Measurements from ENCODE around the gene BRAF.
A peak's percentile ranks its signal among the peaks of the same experiment; 100 is the strongest.
"Not testable (repeated sequence)": the region's sequence is repeated elsewhere in the genome, so short reads cannot be mapped to it uniquely, and the experiment has no call there.

The BRAF gene

GRCh38 chr7:140774371-140774770 lies 150.4 kb downstream of the BRAF start:
- DNase-seq (ENCODE audit: low read depth in 3 of 3, low spot score in 1 of 3): no peak

- no peak for DNase-seq (ENCODE audit: low read depth in 3 of 3, low spot score in 1 of 3)
Measured at GRCh38 chr7:140773104-140773503, 151.6 kb downstream of the BRAF start.

- DNase-seq (ENCODE audit: low read depth in 3 of 3, low spot score in 1 of 3): no peak
Measured at GRCh38 chr7:140771826-140772225, 152.9 kb downstream of the BRAF start.

GRCh38 chr7:140769852-140770251 lies 154.9 kb downstream of the BRAF start:
- no peak for DNase-seq (ENCODE audit: low read depth in 3 of 3, low spot score in 1 of 3)

- no peak for DNase-seq (ENCODE audit: low read depth in 3 of 3, low spot score in 1 of 3)
Measured at GRCh38 chr7:140767418-140767817, 157.3 kb downstream of the BRAF start.

- DNase-seq (ENCODE audit: low read depth in 3 of 3, low spot score in 1 of 3): not testable (repeated sequence)
Measured at GRCh38 chr7:140765441-140765840, 159.3 kb downstream of the BRAF start.

GRCh38 chr7:140763166-140763565 lies 161.6 kb downstream of the BRAF start:
- DNase-seq (ENCODE audit: low read depth in 3 of 3, low spot score in 1 of 3): not testable (repeated sequence)

GRCh38 chr7:140761375-140761774 lies 163.4 kb downstream of the BRAF start:
- not testable (repeated sequence) for DNase-seq (ENCODE audit: low read depth in 3 of 3, low spot score in 1 of 3)

- DNase-seq (ENCODE audit: low read depth in 3 of 3, low spot score in 1 of 3): no peak
Measured at GRCh38 chr7:140754506-140754905, 170.2 kb downstream of the BRAF start.

GRCh38 chr7:140752533-140752932 lies 172.2 kb downstream of the BRAF start:
- no peak for DNase-seq (ENCODE audit: low read depth in 3 of 3, low spot score in 1 of 3)

- DNase-seq (ENCODE audit: low read depth in 3 of 3, low spot score in 1 of 3): no peak
Measured at GRCh38 chr7:140746751-140747150, 178.0 kb downstream of the BRAF start.

- DNase-seq (ENCODE audit: low read depth in 3 of 3, low spot score in 1 of 3): no peak
Measured at GRCh38 chr7:140745266-140746058, 179.3 kb downstream of the BRAF start.

GRCh38 chr7:140744005-140744404 lies 180.7 kb downstream of the BRAF start:
- no peak for DNase-seq (ENCODE audit: low read depth in 3 of 3, low spot score in 1 of 3)

GRCh38 chr7:140743255-140743654 lies 181.5 kb downstream of the BRAF start:
- DNase-seq (ENCODE audit: low read depth in 3 of 3, low spot score in 1 of 3): not testable (repeated sequence)

GRCh38 chr7:140738280-140738679 lies 186.4 kb downstream of the BRAF start:
- DNase-seq (ENCODE audit: low read depth in 3 of 3, low spot score in 1 of 3): no peak

GRCh38 chr7:140734729-140735128 lies 190.0 kb downstream of the BRAF start:
- no peak for DNase-seq (ENCODE audit: low read depth in 3 of 3, low spot score in 1 of 3)

GRCh38 chr7:140734096-140734495 lies 190.6 kb downstream of the BRAF start:
- no peak for DNase-seq (ENCODE audit: low read depth in 3 of 3, low spot score in 1 of 3)

- DNase-seq (ENCODE audit: low read depth in 3 of 3, low spot score in 1 of 3): no peak
Measured at GRCh38 chr7:140732416-140732815, 192.3 kb downstream of the BRAF start.

GRCh38 chr7:140726281-140726680 lies 198.4 kb downstream of the BRAF start:
- DNase-seq (ENCODE audit: low read depth in 3 of 3, low spot score in 1 of 3): no peak

- DNase-seq (ENCODE audit: low read depth in 3 of 3, low spot score in 1 of 3): no peak
Measured at GRCh38 chr7:140724706-140725105, 200.0 kb downstream of the BRAF start.

- DNase-seq (ENCODE audit: low read depth in 3 of 3, low spot score in 1 of 3): no peak
Measured at GRCh38 chr7:140723574-140723973, 201.2 kb downstream of the BRAF start.

- DNase-seq (ENCODE audit: low read depth in 3 of 3, low spot score in 1 of 3): peak in 2 of 3 donors; percentile 2 to 7
Measured at GRCh38 chr7:140723006-140723405, 201.7 kb downstream of the BRAF start.

GRCh38 chr7:140722254-140722653 lies 202.5 kb downstream of the BRAF start:
- DNase-seq (ENCODE audit: low read depth in 3 of 3, low spot score in 1 of 3): no peak
